HG03432 (cell line): ENCODE results near the gene TP53RK.

Experiments used
- ATAC-seq: cut with Tn5 transposase; IDR thresholded peaks from one replicate; pipeline ENCODE4 v1.9.1; 2021; ENCODE audit warnings: mild to moderate bottlenecking, moderate library complexity; ENCODE audit not compliant: unreplicated experiment

TP53RK gene

GRCh38 chr20:46689082-46689753, at the start of gene TP53RK:
TP53RK (minus strand) TSS chr20:46689444; CDS start chr20:46689414, 30 bp downstream.
- ATAC-seq: peak; percentile 92

- no peak for ATAC-seq
These were observed 46.2 kb upstream of the TP53RK start for GRCh38 chr20:46735436-46735835.

- ATAC-seq: no peak
These were observed 42.5 kb upstream of the TP53RK start for GRCh38 chr20:46731770-46732169.

- no peak for ATAC-seq
These were observed 36.2 kb upstream of the TP53RK start for GRCh38 chr20:46725186-46726165.

GRCh38 chr20:46724343-46724959, 35.2 kb upstream of the TP53RK start:
- no peak for ATAC-seq

- ATAC-seq: no peak
These were observed 33.8 kb upstream of the TP53RK start for GRCh38 chr20:46723039-46723438.

GRCh38 chr20:46722450-46722849, 33.2 kb upstream of the TP53RK start:
- no peak for ATAC-seq

GRCh38 chr20:46721476-46721875, 32.2 kb upstream of the TP53RK start:
- no peak for ATAC-seq

- ATAC-seq: no peak
These were observed 31.7 kb upstream of the TP53RK start for GRCh38 chr20:46720776-46721425.

- no peak for ATAC-seq
These were observed 30.8 kb upstream of the TP53RK start for GRCh38 chr20:46720019-46720418.

- no peak for ATAC-seq
These were observed 28.7 kb upstream of the TP53RK start for GRCh38 chr20:46717818-46718541.

GRCh38 chr20:46715292-46715756, 26.1 kb upstream of the TP53RK start:
- ATAC-seq: no peak

- ATAC-seq: no peak
These were observed 25.0 kb upstream of the TP53RK start for GRCh38 chr20:46713957-46714834.

GRCh38 chr20:46712056-46712636, 22.9 kb upstream of the TP53RK start:
- ATAC-seq: no peak

- no peak for ATAC-seq
These were observed 21.1 kb upstream of the TP53RK start for GRCh38 chr20:46710153-46710913.

- ATAC-seq: no peak
These were observed 20.4 kb upstream of the TP53RK start, which contains the start of gene SLC2A10 for GRCh38 chr20:46709459-46710152. SLC2A10 (plus strand) TSS chr20:46709649; CDS start chr20:46709737, 88 bp downstream.

GRCh38 chr20:46709055-46709458, 19.8 kb upstream of the TP53RK start:
- no peak for ATAC-seq
